CD4-positive, alpha-beta T cell treated with Interleukin-21 for 1 hour (primary cell): Measurements from ENCODE around the gene SYT1.
"Not testable (repeated sequence)": the region's sequence is repeated elsewhere in the genome, so short reads cannot be mapped to it uniquely, and the experiment has no call there.

Experiments used
- DNase-seq: peaks from one replicate; pipeline ENCODE4 v3.0.0-alpha.2; 2020

SYT1 gene

DNA sequence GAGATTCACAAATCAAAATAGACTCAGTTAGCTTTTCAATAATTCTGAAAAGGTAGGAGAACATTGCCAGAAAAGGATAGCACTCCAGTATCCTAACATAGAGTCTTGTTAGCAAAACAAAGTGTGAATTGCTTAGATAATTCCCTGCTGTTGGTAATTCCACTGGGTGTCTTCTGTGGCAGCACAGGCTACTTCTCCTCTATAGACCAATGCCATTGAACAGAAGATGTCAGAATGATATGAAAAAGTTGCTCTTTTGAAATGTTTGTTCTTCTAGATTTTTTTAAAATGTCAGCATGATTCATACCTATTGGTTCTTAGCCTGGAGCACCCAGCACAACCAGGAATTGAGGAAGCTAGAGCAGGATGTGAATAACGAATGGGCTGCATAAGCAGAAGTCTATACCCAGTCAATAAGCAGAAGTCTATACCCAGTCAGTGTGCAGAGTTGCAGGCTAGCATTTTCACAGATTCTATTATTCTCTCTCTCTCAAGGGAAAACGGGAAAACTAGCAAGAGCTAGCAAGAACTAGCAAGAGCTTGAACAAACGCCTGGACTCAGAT lies 112.8 kb downstream of the SYT1 start:
- no peak for DNase-seq

DNA sequence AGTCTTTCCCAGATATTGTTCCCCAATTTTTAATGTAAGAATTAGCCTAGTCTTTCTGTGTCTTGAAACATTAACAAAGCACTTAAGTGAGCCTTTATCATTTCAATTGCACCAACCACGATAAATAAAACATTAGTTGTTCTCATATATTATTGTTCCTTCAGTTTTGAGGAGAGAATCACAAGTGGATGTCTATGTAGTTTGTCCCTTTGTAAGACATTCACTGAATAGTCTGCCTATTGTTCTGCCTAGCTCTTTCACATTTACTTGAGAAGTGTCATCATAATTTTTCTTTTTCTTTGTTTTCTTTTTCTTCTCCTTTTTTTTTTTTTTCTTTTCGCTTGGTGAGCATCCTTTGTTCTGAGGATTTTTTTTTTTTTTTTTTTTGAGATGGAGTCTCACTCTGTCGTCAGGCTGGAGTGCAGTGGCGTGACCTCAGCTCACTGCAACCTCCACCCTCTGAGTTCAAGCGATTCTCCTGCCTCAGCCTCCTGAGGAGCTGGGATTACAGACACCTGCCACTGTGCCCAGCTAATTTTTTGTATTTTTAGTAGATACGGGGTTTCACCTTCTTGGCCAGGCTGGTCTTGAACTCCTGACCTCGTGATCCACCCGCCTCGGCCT lies 129.7 kb downstream of the SYT1 start:
- DNase-seq, result no peak

DNA sequence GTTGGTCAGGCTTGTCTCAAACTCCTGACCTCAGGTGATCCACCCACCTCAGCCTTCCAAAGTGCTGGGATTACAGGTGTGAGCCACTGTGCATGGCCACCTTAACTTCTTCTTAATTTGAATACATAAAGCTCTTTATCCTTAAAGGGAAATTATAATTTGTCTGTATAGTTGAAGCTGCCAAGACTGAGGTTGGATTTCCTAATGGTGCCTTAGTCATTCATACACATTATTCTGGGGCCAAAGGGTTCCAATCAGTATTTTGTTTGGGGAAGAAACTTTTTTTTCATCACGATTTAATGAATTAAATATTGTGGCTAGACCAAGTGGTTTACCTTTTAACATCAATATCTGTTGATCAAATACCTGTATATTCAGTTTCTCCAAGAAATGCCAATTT lies 135.9 kb downstream of the SYT1 start:
- no peak for DNase-seq

DNA sequence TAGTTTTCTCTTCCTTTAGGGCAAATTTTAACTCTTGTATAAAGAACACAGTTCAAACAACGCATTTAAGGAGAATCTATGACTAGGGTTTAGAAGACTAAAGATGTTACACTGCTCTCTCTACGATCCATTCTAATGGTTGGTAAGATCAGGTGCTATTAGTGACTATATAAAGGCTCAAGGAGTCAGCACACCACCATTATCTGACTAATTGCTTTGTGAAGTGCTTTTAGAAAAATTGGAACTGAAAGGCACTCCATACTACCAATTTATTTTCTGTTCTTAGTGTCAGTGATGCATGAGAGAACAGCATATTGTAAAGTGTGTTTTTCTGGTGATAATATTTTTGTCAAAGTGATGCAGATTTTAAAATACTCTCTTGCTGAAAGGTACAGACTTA lies 136.8 kb downstream of the SYT1 start:
- no peak for DNase-seq

DNA sequence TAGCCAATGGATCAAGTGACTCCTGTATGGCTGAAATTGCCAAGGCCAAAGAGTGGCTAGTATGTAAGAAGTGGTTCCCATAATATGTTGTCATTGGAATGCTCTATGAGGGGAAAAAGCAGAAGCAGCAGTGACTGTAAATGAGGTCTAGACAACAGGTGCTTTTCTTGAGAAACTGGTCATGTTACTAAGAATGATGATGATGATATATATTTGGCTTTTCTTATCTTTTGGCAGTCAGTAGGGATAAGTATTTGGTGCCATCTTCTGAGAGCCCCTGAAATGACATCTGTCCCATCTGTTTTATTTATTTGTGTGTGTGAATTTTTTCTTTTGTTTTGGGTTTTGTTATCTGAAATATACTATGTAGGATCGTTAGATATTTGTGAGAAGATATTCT lies 141.7 kb downstream of the SYT1 start:
- DNase-seq, result no peak

DNA sequence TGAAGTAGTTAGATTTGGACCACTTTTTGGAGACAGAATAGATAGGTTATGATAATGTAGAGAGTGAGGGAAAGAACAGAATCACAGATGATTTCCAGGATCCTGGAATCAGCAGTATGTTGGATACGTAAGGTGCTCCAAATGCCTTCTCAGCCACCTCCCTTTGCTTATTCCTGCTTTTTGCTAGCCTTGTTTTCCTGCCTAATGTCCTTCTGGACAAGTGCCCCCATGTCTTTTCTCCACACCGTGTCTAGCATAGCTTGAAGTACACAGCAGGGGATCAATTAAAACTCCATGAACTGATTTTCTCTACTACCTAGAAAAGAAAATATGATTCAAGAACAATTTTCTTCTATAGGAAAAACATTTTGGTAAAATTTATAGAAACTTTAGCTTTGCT lies 144.0 kb downstream of the SYT1 start:
- DNase-seq, result no peak

DNA sequence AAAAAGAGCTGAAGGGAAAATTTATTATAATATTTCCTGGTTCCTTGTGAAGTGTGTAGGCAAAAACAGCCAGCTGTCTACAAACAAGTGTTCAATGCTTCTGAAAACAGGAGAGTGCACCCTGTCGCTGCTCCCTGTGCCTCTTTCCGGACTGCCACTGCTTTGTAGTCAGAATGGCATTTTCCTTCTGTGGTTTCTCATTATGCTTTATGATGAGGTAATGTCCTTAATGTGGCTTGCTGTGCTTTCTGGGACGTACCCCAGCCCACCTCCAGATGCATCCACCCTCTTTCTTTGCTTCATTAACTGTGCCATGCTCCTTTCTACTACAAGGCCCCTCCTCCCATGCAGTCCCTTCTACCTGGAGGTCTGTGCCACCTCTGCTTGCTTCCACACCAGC lies 148.1 kb downstream of the SYT1 start:
- no peak for DNase-seq

DNA sequence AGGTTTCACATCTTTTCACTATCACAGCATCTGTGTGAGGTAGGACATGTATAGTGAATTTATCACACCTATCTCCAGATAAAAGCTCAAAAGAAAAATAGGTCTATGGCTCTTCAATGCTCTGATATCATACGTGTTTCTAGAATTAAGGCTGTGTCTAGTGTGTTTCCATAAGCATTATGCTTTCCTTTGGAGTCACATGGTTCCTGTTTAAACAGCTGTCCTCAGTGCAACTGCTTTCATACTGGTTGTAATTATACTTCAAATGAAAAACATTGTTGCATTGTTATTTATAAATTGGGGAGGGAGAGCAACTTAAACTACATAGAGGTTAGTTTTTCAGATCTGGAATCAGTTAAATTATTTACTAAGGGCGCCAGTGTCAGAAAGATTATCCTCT lies 151.6 kb downstream of the SYT1 start:
- no peak for DNase-seq

DNA sequence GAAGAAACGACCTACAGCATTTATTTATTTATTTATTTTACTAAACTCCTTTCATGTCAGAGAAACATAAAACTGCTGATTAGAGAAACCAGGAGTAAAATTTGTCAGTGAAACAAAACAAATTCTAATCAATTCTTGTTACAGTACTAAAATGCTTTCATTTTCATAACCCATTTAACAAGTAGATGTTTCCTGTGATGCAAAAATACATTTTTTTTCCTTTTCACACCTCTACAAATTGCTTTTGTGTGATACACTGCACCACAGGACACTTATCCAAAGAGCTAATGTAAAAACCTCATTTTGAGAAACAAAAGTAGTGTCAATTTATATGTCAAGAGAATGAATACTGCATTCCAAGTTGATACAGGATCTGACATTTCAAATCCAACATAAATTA lies 155.1 kb downstream of the SYT1 start:
- DNase-seq, result no peak

DNA sequence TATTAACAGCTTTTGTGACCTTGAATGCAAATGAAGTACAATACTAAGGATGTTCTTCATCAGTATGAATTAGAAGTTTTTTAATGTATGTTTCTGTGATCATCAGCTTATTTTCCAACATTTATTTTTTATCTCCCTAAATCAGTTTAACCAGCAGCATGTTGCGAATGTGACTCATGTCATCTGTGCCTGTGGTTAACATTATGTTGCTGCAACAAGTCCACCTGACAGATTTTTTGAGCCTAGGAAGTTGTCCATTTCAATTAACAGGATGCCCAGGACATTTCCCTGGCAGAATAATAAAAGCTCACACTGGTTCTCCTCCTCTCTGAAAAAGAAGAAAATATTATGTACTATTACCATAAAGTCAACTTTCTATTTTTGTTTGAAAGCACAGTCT lies 155.5 kb downstream of the SYT1 start:
- no peak for DNase-seq

DNA sequence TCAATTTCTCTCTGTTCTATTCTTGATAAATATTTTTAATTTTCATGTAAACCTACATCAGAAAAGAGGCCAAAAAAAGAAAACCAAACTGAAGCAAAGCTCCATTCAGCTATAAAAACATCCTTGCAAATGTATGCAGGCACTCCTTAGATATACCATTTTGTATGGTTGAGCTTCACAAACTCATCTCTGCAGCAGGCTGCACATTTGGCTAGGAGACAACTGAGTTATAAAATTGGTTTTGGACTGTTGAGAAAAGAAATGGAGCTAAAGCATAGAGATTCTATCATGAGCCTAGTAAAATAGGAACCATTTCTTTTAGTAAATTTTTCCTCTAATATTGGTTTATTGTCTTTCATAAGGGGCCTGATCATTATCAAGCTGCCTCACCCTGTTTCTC lies 156.4 kb downstream of the SYT1 start:
- no peak for DNase-seq

DNA sequence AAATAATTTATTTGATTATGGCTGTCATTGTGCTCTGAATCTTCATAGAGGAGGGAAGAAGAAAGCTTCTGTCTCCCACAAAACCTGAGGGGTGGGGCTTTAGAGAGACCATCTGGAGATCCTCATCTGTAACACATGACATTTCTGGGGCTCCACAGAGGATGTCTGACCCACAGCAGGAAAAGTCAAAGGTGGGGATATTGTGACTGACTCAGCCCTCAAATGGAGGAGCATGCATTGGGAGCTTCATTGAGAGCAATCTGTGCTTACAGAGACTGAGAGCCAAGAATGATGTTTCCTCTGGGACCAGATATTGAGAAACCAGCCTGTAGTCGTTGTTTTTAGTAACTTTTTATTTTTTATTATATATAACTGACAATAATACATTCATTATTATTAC lies 158.7 kb downstream of the SYT1 start:
- DNase-seq, result no peak

DNA sequence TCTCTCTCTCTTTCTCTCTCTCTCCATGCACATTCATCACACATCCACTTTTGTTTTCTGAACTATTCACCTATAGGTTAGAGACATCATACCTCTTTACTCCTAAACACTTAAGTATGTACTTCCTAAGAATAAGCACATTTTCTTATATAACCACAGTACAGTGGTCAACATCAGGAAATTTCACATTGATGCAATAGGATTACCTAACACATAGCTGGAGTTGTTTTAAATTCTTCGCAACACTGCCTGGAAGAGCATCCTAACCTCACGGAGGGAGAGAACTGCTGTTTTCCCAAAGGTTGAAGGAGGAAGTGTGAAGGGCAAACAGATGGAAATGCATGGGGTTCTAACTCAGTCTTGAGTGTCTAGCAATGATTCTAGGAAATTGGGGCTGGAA lies 159.2 kb downstream of the SYT1 start:
- no peak for DNase-seq

DNA sequence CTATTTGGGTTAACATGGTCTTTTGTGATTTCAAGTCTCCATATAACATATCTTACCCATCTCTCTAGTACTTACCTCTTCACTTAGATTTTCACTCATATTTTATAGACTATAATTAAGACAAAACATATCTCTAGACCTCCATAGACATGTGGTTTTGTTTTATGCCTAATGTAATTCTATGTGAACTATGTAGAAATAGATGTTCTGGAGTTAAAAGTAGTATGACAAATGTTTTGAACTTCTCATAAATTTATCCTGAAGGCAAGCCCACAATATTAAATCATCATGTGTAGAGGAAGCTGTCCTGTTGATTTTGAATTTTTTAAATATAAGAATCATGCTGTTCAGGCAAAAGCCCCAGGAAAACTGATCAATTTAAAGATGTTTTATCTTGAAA lies 169.2 kb downstream of the SYT1 start:
- no peak for DNase-seq

DNA sequence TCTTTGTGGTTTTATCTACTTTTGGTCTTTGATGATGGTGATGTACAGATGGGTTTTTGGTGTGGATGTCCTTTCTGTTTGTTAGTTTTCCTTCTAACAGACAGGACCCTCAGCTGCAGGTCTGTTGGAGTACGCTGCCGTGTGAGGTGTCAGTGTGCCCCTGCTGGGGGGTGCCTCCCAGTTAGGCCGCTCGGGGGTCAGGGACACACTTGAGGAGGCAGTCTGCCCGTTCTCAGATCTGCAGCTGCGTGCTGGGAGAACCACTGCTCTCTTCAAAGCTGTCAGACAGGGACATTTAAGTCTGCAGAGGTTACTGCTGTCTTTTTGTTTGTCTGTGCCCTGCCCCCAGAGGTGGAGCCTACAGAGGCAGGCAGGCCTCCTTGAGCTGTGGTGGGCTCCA lies 180.2 kb downstream of the SYT1 start:
- not testable (repeated sequence) for DNase-seq

DNA sequence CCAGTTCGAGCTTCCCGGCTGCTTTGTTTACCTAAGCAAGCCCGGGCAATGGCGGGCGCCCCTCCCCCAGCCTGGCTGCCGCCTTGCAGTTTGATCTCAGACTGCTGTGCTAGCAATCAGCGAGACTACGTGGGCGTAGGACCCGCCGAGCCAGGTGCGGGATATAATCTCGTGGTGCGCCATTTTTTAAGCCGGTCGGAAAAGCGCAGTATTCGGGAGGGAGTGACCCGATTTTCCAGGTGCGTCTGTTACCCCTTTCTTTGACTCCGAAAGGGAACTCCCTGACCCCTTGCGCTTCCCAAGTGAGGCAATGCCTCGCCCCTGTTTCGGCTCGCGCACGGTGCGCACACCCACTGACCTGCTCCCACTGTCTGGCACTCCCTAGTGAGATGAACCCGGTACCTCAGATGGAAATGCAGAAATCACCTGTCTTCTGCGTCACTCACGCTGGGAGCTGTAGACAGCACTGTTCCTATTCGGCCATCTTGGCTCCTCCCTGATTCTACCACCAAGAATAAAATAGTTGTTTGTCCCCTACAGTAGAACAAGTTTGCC lies 180.7 kb downstream of the SYT1 start:
- DNase-seq, result not testable (repeated sequence)

DNA sequence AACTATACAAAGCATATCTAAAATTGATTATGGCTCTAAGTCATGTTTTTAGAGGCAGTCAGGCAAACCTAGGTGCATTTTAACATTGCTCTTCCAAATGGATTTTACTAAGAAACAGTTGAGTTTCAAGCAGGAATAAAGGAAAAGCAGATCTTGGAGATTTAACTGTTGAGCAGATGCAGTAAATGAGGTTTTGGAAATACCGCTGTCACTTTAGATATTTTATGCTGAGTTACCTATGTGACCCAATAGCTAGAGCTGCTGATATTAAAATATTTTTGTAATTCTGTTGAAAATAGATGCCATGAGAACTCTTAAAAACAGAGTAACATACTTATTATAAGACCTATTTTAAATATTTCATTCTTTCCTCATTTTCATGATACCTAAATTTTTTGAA lies 181.4 kb downstream of the SYT1 start:
- no peak for DNase-seq

DNA sequence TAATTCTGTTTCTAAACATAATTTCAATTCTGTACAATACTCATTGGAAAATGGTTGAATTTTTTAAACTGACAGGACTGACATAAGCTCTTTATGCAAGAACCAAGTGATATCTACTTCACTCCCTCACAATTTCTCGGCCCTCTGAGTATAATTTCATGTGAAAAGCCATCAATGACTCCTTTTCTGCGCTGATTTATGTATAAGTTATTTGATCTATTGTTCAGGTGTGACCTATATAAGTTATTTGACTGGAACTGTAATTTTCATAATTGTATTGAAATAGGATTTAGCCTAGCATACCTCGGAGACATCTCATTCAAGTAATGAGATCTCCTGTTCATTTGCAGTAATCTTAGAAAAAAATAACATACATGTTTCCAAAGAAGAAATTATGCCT lies 184.4 kb downstream of the SYT1 start:
- no peak for DNase-seq

DNA sequence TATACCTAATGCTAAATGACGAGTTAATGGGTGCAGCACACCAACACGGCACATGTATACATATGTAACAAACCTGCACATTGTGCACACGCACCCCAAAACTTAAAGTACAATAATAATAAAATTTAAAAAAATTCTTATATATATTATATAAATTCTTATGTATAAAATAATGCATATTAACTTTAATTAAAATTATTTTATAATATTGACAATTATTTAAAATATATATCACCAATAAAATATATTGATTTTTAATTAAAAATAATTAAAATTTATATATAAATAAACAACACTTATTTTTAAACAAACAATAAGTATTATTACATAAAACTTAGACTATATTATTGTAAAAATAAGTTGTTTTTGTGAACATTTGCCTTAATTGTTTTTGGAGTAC lies 188.8 kb downstream of the SYT1 start:
- no peak for DNase-seq

DNA sequence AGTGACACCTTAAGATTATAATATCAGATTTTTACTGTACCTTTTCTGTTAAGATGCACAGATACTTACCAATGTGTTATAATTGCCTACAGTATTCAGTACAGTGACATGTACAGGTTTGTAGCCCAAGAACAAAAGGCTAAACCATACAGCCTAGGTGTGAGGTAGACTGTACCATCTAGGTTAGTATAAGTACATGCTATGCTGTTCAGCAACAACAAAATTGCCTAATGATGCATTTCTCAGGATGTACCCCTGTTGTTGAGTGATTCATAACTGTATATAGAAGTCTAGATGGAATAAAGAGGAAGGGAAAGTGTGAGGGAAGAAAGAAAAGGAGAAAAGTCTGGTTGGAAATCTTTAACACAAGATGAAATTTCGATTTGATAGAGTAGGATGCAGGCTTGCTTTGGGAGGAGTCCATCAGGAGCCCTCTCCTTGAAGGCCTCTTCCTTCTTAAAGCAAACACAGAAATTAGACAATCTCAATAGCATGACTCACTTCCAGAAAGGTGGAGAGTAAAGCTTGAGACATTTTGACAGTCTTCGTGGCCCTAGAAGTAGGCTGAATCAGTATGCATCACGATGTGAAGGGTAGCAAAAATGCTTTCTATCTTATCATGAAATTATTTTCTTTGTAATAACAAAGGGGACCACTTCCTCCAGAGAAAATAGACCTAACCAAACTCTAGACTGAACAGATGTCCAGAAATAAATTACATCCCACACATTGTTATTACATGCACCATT lies 191.5 kb downstream of the SYT1 start:
- no peak for DNase-seq

DNA sequence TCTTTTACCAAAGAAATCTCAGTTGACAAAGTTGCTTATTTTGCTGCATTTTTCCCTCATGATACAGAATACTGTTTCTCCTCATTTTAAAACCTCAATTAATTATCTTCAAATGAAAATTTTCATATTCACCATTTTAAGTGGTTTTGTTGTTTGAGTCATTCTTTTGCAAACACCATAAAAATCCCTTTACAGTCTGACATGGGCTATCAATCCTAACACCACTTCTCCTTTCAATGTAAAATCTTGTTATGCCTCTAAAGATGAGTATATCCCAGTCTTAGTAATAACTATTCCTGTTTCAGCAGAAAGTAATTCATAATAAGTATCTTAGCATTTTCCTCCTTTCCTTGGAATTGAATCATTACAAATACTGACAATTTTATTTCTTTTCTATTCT lies 192.2 kb downstream of the SYT1 start:
- DNase-seq, result no peak

DNA sequence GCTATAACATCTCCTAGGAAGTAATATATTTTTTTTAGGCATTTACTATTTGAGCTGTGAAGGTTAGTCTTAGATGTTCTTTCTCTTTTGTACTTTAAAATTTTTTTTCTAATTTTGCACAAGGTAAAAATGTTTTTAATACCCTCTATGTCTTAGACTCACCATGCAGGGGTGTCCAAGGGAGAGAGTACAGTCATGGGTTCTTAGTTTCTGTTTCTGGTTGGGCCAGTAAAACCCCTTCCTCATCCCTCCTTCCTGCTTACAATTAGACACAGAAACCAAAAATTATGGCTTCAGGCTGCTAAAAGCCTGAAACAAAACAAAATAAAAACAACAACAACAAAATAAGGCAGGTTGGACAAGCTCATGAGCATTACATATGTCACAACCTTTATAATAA lies 193.0 kb downstream of the SYT1 start:
- no peak for DNase-seq

DNA sequence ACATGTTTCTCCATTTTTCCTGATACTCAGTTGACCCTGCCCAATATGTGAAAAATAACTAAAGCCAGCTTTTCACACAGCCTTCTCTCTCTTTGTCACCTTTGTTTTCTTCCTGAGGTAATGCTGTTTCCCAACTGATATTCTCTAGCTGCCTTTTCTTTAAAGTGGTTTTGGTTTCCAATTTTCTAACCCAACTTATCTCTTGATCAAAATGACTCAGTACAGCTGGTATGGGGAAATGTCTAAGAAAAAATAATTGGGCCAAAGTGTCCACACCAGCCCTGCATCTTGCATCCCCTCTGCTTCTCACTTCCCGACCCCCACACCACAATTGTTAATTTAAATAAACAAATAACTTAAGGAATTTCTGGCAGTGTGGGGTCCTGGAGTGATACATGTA lies 193.8 kb downstream of the SYT1 start:
- DNase-seq, result no peak

DNA sequence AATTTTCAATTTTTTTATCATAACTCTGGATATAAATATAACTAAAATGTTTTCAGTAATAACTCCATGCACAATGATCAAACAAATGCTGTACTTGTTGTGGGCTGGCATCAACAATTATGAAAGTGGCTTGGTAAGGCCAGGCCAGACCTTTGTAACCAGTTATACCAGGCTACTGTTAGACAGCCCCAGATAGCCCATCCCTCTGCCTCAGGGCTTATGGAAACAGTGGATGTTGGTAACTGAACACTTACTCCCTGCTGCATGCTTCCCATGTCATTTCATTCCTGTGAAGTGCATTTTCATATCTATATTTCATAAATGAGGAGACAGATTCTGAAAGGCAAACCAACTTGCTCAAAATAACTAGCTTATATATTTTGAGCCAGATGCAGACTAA lies 195.0 kb downstream of the SYT1 start:
- no peak for DNase-seq

DNA sequence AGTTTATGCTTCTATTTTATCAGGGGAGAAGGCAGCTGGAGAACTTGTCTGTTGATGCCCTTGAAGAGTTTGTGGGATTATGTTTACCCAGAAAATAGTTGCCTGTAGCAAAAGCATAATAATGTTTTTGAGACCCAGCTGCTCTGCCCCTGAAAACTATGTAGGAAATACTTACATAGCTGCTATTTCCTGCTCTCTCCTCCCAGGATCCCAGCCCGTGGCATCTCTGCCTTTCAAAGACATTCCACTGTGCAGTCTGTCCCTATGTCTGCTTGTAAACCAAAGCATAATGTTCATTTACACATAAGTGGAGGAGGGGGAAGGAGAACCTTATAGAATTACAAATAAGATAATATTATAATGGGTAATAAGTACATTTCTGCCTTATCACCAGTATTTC lies 198.7 kb downstream of the SYT1 start:
- no peak for DNase-seq
